ENCODE measurements around the gene JPH4. TPM values are rescaled to one million over a fixed set of nuclear protein-coding genes. Genes with fewer than 3 reads are reported as not detected.

The JPH4 gene
- polyA plus RNA-seq, 2 of the 4 experiments (the other 2 are of a cell fraction) = 0.05 TPM; not detected in 1

- FAIRE-seq = no peak
- POLR2A ChIA-PET = interaction anchor here (0.6 kb wide), 1 partner anchor 682 kb away, joined by 11 read pairs; no protein-coding TSS in a partner anchor
- no peak for ATAC-seq
- TF ChIP-seq, protein P1, sequence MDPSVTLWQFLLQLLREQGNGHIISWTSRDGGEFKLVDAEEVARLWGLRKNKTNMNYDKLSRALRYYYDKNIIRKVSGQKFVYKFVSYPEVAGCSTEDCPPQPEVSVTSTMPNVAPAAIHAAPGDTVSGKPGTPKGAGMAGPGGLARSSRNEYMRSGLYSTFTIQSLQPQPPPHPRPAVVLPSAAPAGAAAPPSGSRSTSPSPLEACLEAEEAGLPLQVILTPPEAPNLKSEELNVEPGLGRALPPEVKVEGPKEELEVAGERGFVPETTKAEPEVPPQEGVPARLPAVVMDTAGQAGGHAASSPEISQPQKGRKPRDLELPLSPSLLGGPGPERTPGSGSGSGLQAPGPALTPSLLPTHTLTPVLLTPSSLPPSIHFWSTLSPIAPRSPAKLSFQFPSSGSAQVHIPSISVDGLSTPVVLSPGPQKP (IDR thresholded peaks at IDR 0.05; ENCODE audit: low read depth, low read length) = no peak
- TF ChIP-seq, protein P2, sequence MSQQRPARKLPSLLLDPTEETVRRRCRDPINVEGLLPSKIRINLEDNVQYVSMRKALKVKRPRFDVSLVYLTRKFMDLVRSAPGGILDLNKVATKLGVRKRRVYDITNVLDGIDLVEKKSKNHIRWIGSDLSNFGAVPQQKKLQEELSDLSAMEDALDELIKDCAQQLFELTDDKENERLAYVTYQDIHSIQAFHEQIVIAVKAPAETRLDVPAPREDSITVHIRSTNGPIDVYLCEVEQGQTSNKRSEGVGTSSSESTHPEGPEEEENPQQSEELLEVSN (IDR thresholded peaks at IDR 0.05; ENCODE audit: borderline replicate concordance, low read depth) = no peak
- TF ChIP-seq ZFP36 (IDR thresholded peaks at IDR 0.05; ENCODE audit: borderline replicate concordance, partially characterized antibody) (no peak), MYC (IDR thresholded peaks at IDR 0.05; ENCODE audit: borderline replicate concordance, low read length) (no peak)
- Histone ChIP-seq H3K4me1 (peaks cover 4% of the 10 kb centered on the region; the same call in 1 of the 3 replicates), H3K4me3 (no peak overlapping the region), H3K27ac (no peak overlapping the region), H3K4me2 (no peak overlapping the region), H3K9me3 (no peaks in the 10 kb centered on the region)
- CTCF ChIA-PET = interaction anchor here (0.9 to 2.9 kb wide), 8 partner anchors 9 to 70 kb away, joined by 3 to 31 read pairs (median 5); no protein-coding TSS in a partner anchor
- 70% methylated on average over 18 of the region's 18 CpGs for WGBS (ENCODE audit: missing lambda C conversion rate)
- no peak for DNase-seq (ENCODE audit: low read depth in 1 of 2, low spot score in 1 of 2)
Observed at GRCh38 chr14:23548351-23549318, 30.0 kb downstream of the JPH4 start.

- no peak for TF ChIP-seq MYC (IDR thresholded peaks at IDR 0.05; ENCODE audit: borderline replicate concordance, low read length)
- TF ChIP-seq EHF (CRISPR knock-in tag; IDR thresholded peaks at IDR 0.05) = no peak
- TF ChIP-seq HOXB5 (CRISPR knock-in tag; IDR thresholded peaks at IDR 0.05) = no peak
- no peak for TF ChIP-seq ESRRA (IDR thresholded peaks at IDR 0.05; ENCODE audit: borderline replicate concordance, low read length)
- TF ChIP-seq EP300 (IDR thresholded peaks at IDR 0.05) = no peak
- TF ChIP-seq, protein P3, sequence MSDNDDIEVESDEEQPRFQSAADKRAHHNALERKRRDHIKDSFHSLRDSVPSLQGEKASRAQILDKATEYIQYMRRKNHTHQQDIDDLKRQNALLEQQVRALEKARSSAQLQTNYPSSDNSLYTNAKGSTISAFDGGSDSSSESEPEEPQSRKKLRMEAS (IDR thresholded peaks at IDR 0.05) = no peak
- no peak for TF ChIP-seq POLR2AphosphoS2 (conservative IDR thresholded peaks at IDR 0.05; ENCODE audit: low read length)
- no peak for TF ChIP-seq CTCF (IDR thresholded peaks at IDR 0.05)
- TF ChIP-seq, protein P1 (IDR thresholded peaks at IDR 0.05; ENCODE audit: low read depth, low read length) = no peak
- no peak for TF ChIP-seq NR3C1 (IDR thresholded peaks at IDR 0.05)
- no peak for TF ChIP-seq PHF8 (IDR thresholded peaks at IDR 0.05; ENCODE audit: borderline replicate concordance, low read depth)
- no peak for TF ChIP-seq FOXS1 (CRISPR knock-in tag; IDR thresholded peaks at IDR 0.05)
- TF ChIP-seq MAFK (IDR thresholded peaks at IDR 0.05; ENCODE audit: partially characterized antibody) = no peak
- TF ChIP-seq ATOH8 (CRISPR knock-in tag; IDR thresholded peaks at IDR 0.05; ENCODE audit: low read depth) = no peak
- no peak for TF ChIP-seq SREBF2 (IDR thresholded peaks at IDR 0.05)
- TF ChIP-seq HOXA7 (CRISPR knock-in tag; IDR thresholded peaks at IDR 0.05) = no peak
- TF ChIP-seq BHLHE40 (IDR thresholded peaks at IDR 0.05; ENCODE audit: low read depth, low read length) = no peak
- TF ChIP-seq POLR2A (IDR thresholded peaks at IDR 0.05; ENCODE audit: low read length) = no peak
- POLR2A ChIA-PET = no interaction called here
- no peak for FAIRE-seq
Observed at GRCh38 chr14:23547924-23548323, 30.7 kb downstream of the JPH4 start.

More at GRCh38 chr14:23547924-23548323, 30.7 kb downstream of the JPH4 start:
- no peaks in the 10 kb centered on the region for H3K9me3 ChIP-seq
- no peak for DNase-seq (ENCODE audit: low read depth in 1 of 2, low spot score in 1 of 2)
- WGBS (ENCODE audit: missing lambda C conversion rate) = 83% methylated on average over 2 of the region's 2 CpGs
- no peak overlapping the region for H3K4me2 ChIP-seq
- H3K27ac ChIP-seq = no peak overlapping the region
- H3K4me3 ChIP-seq = no peak overlapping the region
- CTCF ChIA-PET = interaction anchor here (1.0 to 2.9 kb wide), 5 partner anchors 8 to 69 kb away, joined by 3 to 31 read pairs (median 10); no protein-coding TSS in a partner anchor
- H3K4me1 ChIP-seq = peaks cover 4% of the 10 kb centered on the region; the same call in 1 of the 3 replicates
- ATAC-seq = no peak

Data from A549 (cell line).